ENCODE data around the gene IL1R1.
"Not testable (repeated sequence)": the region's sequence is repeated elsewhere in the genome, so short reads cannot be mapped to it uniquely, and the experiment has no call there.

The IL1R1 gene

GRCh38 chr2:102111823-102112222 lies 30.7 kb upstream of the IL1R1 start:
- no peak for DNase-seq

GRCh38 chr2:102112271-102112670 lies 30.3 kb upstream of the IL1R1 start:
- DNase-seq, result no peak

GRCh38 chr2:102112692-102113665 lies 29.6 kb upstream of the IL1R1 start:
- no peak for DNase-seq

- no peak for DNase-seq
These were observed 28.2 kb upstream of the IL1R1 start for GRCh38 chr2:102114290-102114721.

- DNase-seq, result peak; percentile 60
These were observed 27.6 kb upstream of the IL1R1 start for GRCh38 chr2:102114851-102115497.

- DNase-seq, result peak; percentile 57
These were observed 25.7 kb upstream of the IL1R1 start for GRCh38 chr2:102116630-102117471.

- DNase-seq, result no peak
These were observed 25.1 kb upstream of the IL1R1 start for GRCh38 chr2:102117472-102117858.

- no peak for DNase-seq
These were observed 23.3 kb upstream of the IL1R1 start for GRCh38 chr2:102119255-102119654.

GRCh38 chr2:102120261-102120660 lies 22.3 kb upstream of the IL1R1 start:
- no peak for DNase-seq

GRCh38 chr2:102120701-102121159 lies 21.8 kb upstream of the IL1R1 start:
- DNase-seq, result no peak

- no peak for DNase-seq
These were observed 20.4 kb upstream of the IL1R1 start for GRCh38 chr2:102122115-102122514.

- DNase-seq, result no peak
These were observed 19.6 kb upstream of the IL1R1 start for GRCh38 chr2:102122909-102123308.

- DNase-seq, result not testable (repeated sequence)
These were observed 18.1 kb upstream of the IL1R1 start for GRCh38 chr2:102124421-102124820.

- DNase-seq, result no peak
These were observed 16.4 kb upstream of the IL1R1 start for GRCh38 chr2:102126169-102126568.

GRCh38 chr2:102126660-102127059 lies 15.9 kb upstream of the IL1R1 start:
- no peak for DNase-seq

GRCh38 chr2:102129082-102129481 lies 13.5 kb upstream of the IL1R1 start:
- DNase-seq, result no peak

- peak; percentile 73 for DNase-seq
These were observed 12.4 kb upstream of the IL1R1 start for GRCh38 chr2:102129951-102130646.

GRCh38 chr2:102130647-102130991 lies 11.9 kb upstream of the IL1R1 start:
- DNase-seq, result peak; percentile 33

- DNase-seq, result no peak
These were observed 11.0 kb upstream of the IL1R1 start for GRCh38 chr2:102131564-102131963.

- no peak for DNase-seq
These were observed 5.4 kb upstream of the IL1R1 start for GRCh38 chr2:102137138-102137537.

- peak; percentile 78 for DNase-seq
These were observed 4.2 kb upstream of the IL1R1 start for GRCh38 chr2:102138331-102138730.

GRCh38 chr2:102139851-102140250 lies 2.7 kb upstream of the IL1R1 start:
- DNase-seq, result no peak

GRCh38 chr2:102140377-102140776 lies 2.2 kb upstream of the IL1R1 start:
- no peak for DNase-seq
